ENCODE measurements around the gene DOK3.

DOK3 gene

DNA sequence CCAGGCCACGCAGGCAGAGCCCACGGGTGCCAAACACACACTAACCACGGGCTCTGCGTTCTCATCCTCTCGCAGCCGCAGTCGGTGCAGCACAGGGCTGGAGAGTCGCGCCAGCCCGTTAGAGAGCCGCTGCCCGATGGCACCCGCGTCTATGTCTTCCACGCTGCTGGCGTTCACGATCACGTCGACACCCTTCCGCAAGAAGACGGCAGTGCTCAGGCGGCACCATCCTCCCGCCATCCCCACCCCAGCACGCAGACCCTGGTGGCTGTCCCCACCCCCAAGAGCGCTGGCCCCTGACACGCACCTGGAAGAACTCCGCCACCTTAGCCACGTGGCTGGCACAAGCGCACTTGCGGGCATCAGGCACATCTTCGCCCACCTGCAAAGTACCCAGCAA lies 42.2 kb downstream of the DOK3 start:
- Histone ChIP-seq H3K4me2 (ENCODE audit: low read depth, low read length, poor library complexity, severe bottlenecking) (no peak overlapping the region), H2AFZ (ENCODE audit: low read length) (no peak overlapping the region), H4K20me1 (ENCODE audit: insufficient read depth, low read length, poor library complexity, severe bottlenecking) (peaks cover 33% of the 10 kb centered on the region), H3K9me2 (replicated peaks; ENCODE audit: low read depth, low read length) (no peaks in the 10 kb centered on the region), H3K9me3 (ENCODE audit: insufficient read depth, low read depth, low read length) (no peaks in the 10 kb centered on the region), H3K79me2 (ENCODE audit: insufficient read depth, low read length) (peaks cover 40% of the 10 kb centered on the region), H3K36me3 (ENCODE audit: insufficient read depth, low read length) (peaks cover 21% of the 10 kb centered on the region; the same call in 1 of the 2 replicates), H3K27me3 (ENCODE audit: insufficient read depth, low read length, poor library complexity, severe bottlenecking) (no peaks in the 10 kb centered on the region), H3K4me1 (ENCODE audit: insufficient read depth, low read length, poor library complexity, severe bottlenecking) (peaks cover 16% of the 10 kb centered on the region), H3K4me3 (ENCODE audit: low read length, poor library complexity, severe bottlenecking) (no peak overlapping the region), H3F3A (ENCODE audit: low read depth) (no peaks in the 10 kb centered on the region), H3K9ac (ENCODE audit: low read depth, low read length, poor library complexity, severe bottlenecking) (no peak overlapping the region)
- no peak for TF ChIP-seq EZH2phosphoT487 (IDR thresholded peaks at IDR 0.05; ENCODE audit: borderline replicate concordance)
- TF ChIP-seq, protein P1, sequence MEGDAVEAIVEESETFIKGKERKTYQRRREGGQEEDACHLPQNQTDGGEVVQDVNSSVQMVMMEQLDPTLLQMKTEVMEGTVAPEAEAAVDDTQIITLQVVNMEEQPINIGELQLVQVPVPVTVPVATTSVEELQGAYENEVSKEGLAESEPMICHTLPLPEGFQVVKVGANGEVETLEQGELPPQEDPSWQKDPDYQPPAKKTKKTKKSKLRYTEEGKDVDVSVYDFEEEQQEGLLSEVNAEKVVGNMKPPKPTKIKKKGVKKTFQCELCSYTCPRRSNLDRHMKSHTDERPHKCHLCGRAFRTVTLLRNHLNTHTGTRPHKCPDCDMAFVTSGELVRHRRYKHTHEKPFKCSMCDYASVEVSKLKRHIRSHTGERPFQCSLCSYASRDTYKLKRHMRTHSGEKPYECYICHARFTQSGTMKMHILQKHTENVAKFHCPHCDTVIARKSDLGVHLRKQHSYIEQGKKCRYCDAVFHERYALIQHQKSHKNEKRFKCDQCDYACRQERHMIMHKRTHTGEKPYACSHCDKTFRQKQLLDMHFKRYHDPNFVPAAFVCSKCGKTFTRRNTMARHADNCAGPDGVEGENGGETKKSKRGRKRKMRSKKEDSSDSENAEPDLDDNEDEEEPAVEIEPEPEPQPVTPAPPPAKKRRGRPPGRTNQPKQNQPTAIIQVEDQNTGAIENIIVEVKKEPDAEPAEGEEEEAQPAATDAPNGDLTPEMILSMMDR (conservative IDR thresholded peaks at IDR 0.05; ENCODE audit: low read length) = no peak

DNA sequence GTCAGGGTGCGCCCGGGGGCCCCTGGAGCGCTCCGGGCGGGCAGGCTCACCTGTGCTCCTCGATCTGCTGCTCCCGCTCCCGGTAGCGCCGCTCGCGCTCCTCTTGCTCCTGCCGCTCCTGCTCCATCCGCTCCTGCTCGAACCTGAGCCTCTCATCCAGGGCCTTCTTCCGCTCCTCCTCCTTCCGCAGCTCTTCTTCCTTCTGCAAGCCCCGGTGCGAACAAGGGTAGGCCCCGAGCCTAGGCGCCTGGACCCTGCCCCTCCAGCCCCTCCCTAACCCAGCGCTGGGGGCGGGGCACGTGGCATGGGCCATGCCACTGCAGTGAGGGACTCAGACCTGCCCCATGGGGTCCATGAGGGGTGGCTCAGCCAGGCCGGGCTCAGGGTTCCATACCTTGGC lies 42.8 kb downstream of the DOK3 start:
- Histone ChIP-seq H3K4me2 (ENCODE audit: low read depth, low read length, poor library complexity, severe bottlenecking) (no peak overlapping the region), H3F3A (ENCODE audit: low read depth) (no peaks in the 10 kb centered on the region), H3K36me3 (ENCODE audit: insufficient read depth, low read length) (peaks cover 21% of the 10 kb centered on the region; the same call in 1 of the 2 replicates), H3K27me3 (ENCODE audit: insufficient read depth, low read length, poor library complexity, severe bottlenecking) (no peaks in the 10 kb centered on the region), H3K9ac (ENCODE audit: low read depth, low read length, poor library complexity, severe bottlenecking) (no peak overlapping the region), H2AFZ (ENCODE audit: low read length) (no peak overlapping the region), H3K4me1 (ENCODE audit: insufficient read depth, low read length, poor library complexity, severe bottlenecking) (peaks cover 16% of the 10 kb centered on the region), H3K9me3 (ENCODE audit: insufficient read depth, low read depth, low read length) (no peaks in the 10 kb centered on the region), H3K9me2 (replicated peaks; ENCODE audit: low read depth, low read length) (no peaks in the 10 kb centered on the region), H3K4me3 (ENCODE audit: low read length, poor library complexity, severe bottlenecking) (no peak overlapping the region), H4K20me1 (ENCODE audit: insufficient read depth, low read length, poor library complexity, severe bottlenecking) (peaks cover 27% of the 10 kb centered on the region), H3K79me2 (ENCODE audit: insufficient read depth, low read length) (peaks cover 34% of the 10 kb centered on the region)
- TF ChIP-seq EZH2phosphoT487 (IDR thresholded peaks at IDR 0.05; ENCODE audit: borderline replicate concordance) = no peak
- TF ChIP-seq, protein P1 (conservative IDR thresholded peaks at IDR 0.05; ENCODE audit: low read length) = no peak

DNA sequence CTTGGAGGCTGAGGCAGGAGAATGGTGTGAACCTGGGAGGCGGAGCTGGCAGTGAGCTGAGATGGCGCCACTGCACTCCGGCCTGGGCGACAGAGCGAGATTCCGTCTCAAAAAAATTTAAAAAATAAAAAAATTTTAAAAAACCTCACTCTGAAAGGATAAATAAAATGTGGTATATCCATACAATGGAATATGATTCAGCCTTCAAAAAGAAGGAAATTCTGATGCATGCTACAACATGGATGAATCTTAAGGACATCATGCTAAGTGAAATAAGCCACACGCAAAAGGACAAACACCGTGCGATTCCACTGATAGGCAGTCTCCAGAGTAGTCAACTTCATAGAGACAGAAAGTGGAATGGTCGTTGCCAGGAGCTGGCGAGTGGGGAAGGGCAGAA lies 44.6 kb downstream of the DOK3 start:
- H3K4me2 ChIP-seq (ENCODE audit: low read depth, low read length, poor library complexity, severe bottlenecking) = no peak overlapping the region
- H2AFZ ChIP-seq (ENCODE audit: low read length) = no peak overlapping the region
- no peaks in the 10 kb centered on the region for H3K27me3 ChIP-seq (ENCODE audit: insufficient read depth, low read length, poor library complexity, severe bottlenecking)
- peaks cover 21% of the 10 kb centered on the region; the same call in 1 of the 2 replicates for H3K36me3 ChIP-seq (ENCODE audit: insufficient read depth, low read length)
- H3K9me2 ChIP-seq (replicated peaks; ENCODE audit: low read depth, low read length) = no peaks in the 10 kb centered on the region
- H3K9ac ChIP-seq (ENCODE audit: low read depth, low read length, poor library complexity, severe bottlenecking) = no peak overlapping the region
- no peaks in the 10 kb centered on the region for H3K9me3 ChIP-seq (ENCODE audit: insufficient read depth, low read depth, low read length)
- TF ChIP-seq, protein P1 (conservative IDR thresholded peaks at IDR 0.05; ENCODE audit: low read length) = no peak
- TF ChIP-seq EZH2phosphoT487 (IDR thresholded peaks at IDR 0.05; ENCODE audit: borderline replicate concordance) = no peak
- H3K79me2 ChIP-seq (ENCODE audit: insufficient read depth, low read length) = peaks cover 16% of the 10 kb centered on the region; the same call in 1 of the 2 replicates
- H3F3A ChIP-seq (ENCODE audit: low read depth) = no peaks in the 10 kb centered on the region
- H4K20me1 ChIP-seq (ENCODE audit: insufficient read depth, low read length, poor library complexity, severe bottlenecking) = peaks cover 9% of the 10 kb centered on the region
- no peak overlapping the region for H3K4me3 ChIP-seq (ENCODE audit: low read length, poor library complexity, severe bottlenecking)
- H3K4me1 ChIP-seq (ENCODE audit: insufficient read depth, low read length, poor library complexity, severe bottlenecking) = peaks cover 3% of the 10 kb centered on the region
